Measurements from ENCODE around the gene CDK5RAP2.

DNA sequence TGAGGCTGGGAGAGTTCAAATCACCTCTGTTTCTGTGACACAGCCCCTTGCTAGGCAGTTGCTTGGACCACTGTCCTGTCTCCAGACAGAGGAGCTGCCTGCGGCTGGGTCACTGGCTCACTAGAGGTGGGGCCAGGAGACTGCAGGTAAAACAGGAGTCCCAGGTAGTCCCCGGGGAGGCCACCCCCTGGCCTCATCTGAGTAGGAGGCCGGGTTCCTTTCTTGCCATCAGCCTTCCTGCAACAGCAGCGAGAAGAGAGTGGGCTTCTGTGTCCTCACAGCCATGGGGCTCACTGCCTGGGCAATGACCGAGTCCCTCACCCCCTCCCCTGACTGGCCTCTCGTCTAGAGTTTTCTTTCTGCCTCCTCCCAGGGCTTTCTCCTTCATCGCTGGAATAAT is 197.5 kb downstream of the CDK5RAP2 start:
- TF ChIP-seq POLR2A (IDR thresholded peaks at IDR 0.05): no peak
- TF ChIP-seq, protein P1, sequence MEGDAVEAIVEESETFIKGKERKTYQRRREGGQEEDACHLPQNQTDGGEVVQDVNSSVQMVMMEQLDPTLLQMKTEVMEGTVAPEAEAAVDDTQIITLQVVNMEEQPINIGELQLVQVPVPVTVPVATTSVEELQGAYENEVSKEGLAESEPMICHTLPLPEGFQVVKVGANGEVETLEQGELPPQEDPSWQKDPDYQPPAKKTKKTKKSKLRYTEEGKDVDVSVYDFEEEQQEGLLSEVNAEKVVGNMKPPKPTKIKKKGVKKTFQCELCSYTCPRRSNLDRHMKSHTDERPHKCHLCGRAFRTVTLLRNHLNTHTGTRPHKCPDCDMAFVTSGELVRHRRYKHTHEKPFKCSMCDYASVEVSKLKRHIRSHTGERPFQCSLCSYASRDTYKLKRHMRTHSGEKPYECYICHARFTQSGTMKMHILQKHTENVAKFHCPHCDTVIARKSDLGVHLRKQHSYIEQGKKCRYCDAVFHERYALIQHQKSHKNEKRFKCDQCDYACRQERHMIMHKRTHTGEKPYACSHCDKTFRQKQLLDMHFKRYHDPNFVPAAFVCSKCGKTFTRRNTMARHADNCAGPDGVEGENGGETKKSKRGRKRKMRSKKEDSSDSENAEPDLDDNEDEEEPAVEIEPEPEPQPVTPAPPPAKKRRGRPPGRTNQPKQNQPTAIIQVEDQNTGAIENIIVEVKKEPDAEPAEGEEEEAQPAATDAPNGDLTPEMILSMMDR (IDR thresholded peaks at IDR 0.05): no peak
